WI38 (cell line): Measurements from ENCODE around the gene CCDC33.

Experiments used
- H3K4me3 ChIP-seq: 2 replicates; pipeline ENCODE4 v1.5.1; 2011; ENCODE audit warnings: low read depth, mild to moderate bottlenecking, control low read depth, low read length
- CTCF ChIP-seq: IDR thresholded peaks from 2 replicates; pipeline ENCODE4 v1.5.1; 2012; ENCODE audit warnings: low read depth, mild to moderate bottlenecking, control low read depth, low read length

Gene CCDC33

GRCh38 chr15:74336061-74337005 lies 100.2 kb downstream of the CCDC33 start:
- no peak for TF ChIP-seq CTCF
- no peak overlapping the region for H3K4me3 ChIP-seq

- no peak overlapping the region for H3K4me3 ChIP-seq
- no peak for TF ChIP-seq CTCF
These were observed 101.0 kb downstream of the CCDC33 start for GRCh38 chr15:74337146-74337545.

- H3K4me3 ChIP-seq = no peak overlapping the region
- TF ChIP-seq CTCF = no peak
These were observed 101.6 kb downstream of the CCDC33 start for GRCh38 chr15:74337607-74338211.

- no peak for TF ChIP-seq CTCF
- no peak overlapping the region for H3K4me3 ChIP-seq
These were observed 102.5 kb downstream of the CCDC33 start for GRCh38 chr15:74338676-74339075.

- H3K4me3 ChIP-seq = no peak overlapping the region
- TF ChIP-seq CTCF = no peak
These were observed 103.2 kb downstream of the CCDC33 start for GRCh38 chr15:74339371-74339770.

- H3K4me3 ChIP-seq = no peak overlapping the region
These were observed 104.0 kb downstream of the CCDC33 start for GRCh38 chr15:74340150-74340549.

More at GRCh38 chr15:74340150-74340549, 104.0 kb downstream of the CCDC33 start:
- TF ChIP-seq CTCF = no peak
